ENCODE results near the gene PIGO. TPM values are rescaled to one million over a fixed set of nuclear protein-coding genes. Genes with fewer than 3 reads are reported as not detected.

The PIGO gene
- total and polyA plus RNA-seq, 2 experiments from 2014 or later: 22.1 to 41.4 TPM

DNA sequence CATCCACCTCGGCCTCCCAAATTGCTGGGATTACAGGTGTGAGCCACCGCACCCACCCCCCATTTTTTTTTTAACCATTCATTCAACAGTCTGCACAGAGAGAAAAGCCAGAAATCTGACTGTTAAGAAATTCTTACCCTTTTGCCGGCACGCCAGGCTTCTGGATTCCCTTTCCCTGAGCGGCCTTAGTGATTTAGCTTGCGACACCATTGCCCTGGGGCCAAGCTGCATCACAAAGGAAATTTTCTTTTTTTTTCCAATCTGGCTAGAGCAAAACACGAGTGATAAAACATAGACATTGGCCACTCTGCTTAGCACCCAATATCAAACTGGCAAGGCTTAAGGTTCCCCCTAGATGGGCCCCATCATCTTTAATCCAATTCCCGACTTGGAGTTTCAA is 40.5 kb upstream of the PIGO start:
- no peak overlapping the region for H3K4me2 ChIP-seq
- no peak overlapping the region for H2AFZ ChIP-seq
- WGBS (ENCODE audit: low lambda C conversion rate, missing lambda C conversion rate): 70% methylated on average over 8 of the region's 8 CpGs
- H3K27me3 ChIP-seq: no peaks in the 10 kb centered on the region
- no peaks in the 10 kb centered on the region for H3K36me3 ChIP-seq (replicated peaks; ENCODE audit: insufficient read depth, low read depth)
- no peak for DNase-seq (ENCODE audit: low spot score)
- no peaks in the 10 kb centered on the region for H3K9me3 ChIP-seq (ENCODE audit: low read depth)
- H3K9me2 ChIP-seq (replicated peaks; ENCODE audit: insufficient read depth): no peaks in the 10 kb centered on the region
- H3K4me1 ChIP-seq (ENCODE audit: insufficient read depth): no peaks in the 10 kb centered on the region
- H3K27ac ChIP-seq: no peak overlapping the region
- no peak for TF ChIP-seq EZH2phosphoT487 (IDR thresholded peaks at IDR 0.05; ENCODE audit: low read depth, severe bottlenecking, unreplicated experiment)
- no peak for TF ChIP-seq EZH2 (IDR thresholded peaks at IDR 0.05; ENCODE audit: borderline replicate concordance)
- TF ChIP-seq, protein P1, sequence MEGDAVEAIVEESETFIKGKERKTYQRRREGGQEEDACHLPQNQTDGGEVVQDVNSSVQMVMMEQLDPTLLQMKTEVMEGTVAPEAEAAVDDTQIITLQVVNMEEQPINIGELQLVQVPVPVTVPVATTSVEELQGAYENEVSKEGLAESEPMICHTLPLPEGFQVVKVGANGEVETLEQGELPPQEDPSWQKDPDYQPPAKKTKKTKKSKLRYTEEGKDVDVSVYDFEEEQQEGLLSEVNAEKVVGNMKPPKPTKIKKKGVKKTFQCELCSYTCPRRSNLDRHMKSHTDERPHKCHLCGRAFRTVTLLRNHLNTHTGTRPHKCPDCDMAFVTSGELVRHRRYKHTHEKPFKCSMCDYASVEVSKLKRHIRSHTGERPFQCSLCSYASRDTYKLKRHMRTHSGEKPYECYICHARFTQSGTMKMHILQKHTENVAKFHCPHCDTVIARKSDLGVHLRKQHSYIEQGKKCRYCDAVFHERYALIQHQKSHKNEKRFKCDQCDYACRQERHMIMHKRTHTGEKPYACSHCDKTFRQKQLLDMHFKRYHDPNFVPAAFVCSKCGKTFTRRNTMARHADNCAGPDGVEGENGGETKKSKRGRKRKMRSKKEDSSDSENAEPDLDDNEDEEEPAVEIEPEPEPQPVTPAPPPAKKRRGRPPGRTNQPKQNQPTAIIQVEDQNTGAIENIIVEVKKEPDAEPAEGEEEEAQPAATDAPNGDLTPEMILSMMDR (IDR thresholded peaks at IDR 0.05; ENCODE audit: poor library complexity): no peak
- H3K79me2 ChIP-seq: no peaks in the 10 kb centered on the region
- H4K20me1 ChIP-seq (ENCODE audit: insufficient read depth, poor library complexity, severe bottlenecking): no peaks in the 10 kb centered on the region
- no peak overlapping the region for H3K4me3 ChIP-seq

- H3K9me2 ChIP-seq (replicated peaks; ENCODE audit: insufficient read depth): no peaks in the 10 kb centered on the region
- TF ChIP-seq EZH2 (IDR thresholded peaks at IDR 0.05; ENCODE audit: borderline replicate concordance): no peak
- TF ChIP-seq EZH2phosphoT487 (IDR thresholded peaks at IDR 0.05; ENCODE audit: low read depth, severe bottlenecking, unreplicated experiment): no peak
- TF ChIP-seq, protein P1 (IDR thresholded peaks at IDR 0.05; ENCODE audit: poor library complexity): no peak
- H3K4me2 ChIP-seq: no peak overlapping the region
- no peak overlapping the region for H3K4me3 ChIP-seq
- no peaks in the 10 kb centered on the region for H4K20me1 ChIP-seq (ENCODE audit: insufficient read depth, poor library complexity, severe bottlenecking)
- no peaks in the 10 kb centered on the region for H3K4me1 ChIP-seq (ENCODE audit: insufficient read depth)
- H3K36me3 ChIP-seq (replicated peaks; ENCODE audit: insufficient read depth, low read depth): no peaks in the 10 kb centered on the region
- no peak overlapping the region for H2AFZ ChIP-seq
- no peak overlapping the region for H3K27ac ChIP-seq
- 94% methylated on average over 7 of the region's 7 CpGs for whole genome bisulfite sequencing (ENCODE audit: low lambda C conversion rate, missing lambda C conversion rate)
- no peaks in the 10 kb centered on the region for H3K79me2 ChIP-seq
- H3K27me3 ChIP-seq: no peaks in the 10 kb centered on the region
- H3K9me3 ChIP-seq (ENCODE audit: low read depth): no peaks in the 10 kb centered on the region
- no peak for DNase-seq (ENCODE audit: low spot score)
Measured at GRCh38 chr9:35135988-35136387, 39.6 kb upstream of the PIGO start.

DNA sequence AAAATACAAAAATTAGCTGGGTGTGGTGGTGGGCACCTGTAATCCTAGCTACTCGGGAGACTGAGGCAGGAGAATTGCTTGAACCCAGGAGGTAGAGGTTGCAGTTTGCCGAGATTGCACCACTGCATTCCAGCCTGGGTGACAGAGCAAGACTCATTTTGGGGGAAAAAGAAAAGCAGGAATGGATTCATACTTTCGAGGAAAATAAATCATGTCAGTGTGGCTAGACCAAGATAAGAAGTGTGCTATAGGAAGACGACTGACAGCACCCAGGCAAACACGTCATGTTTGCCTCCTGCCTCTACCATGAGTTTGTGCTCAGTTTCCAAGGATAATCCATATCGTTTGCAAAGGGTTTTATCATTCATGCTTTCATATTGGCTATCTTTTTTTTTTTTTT is 38.5 kb upstream of the PIGO start:
- Histone ChIP-seq H3K4me3 (no peak overlapping the region), H3K27me3 (no peaks in the 10 kb centered on the region), H2AFZ (no peak overlapping the region), H3K4me2 (no peak overlapping the region), H3K4me1 (ENCODE audit: insufficient read depth) (no peaks in the 10 kb centered on the region), H3K9me2 (replicated peaks; ENCODE audit: insufficient read depth) (no peaks in the 10 kb centered on the region), H3K9me3 (ENCODE audit: low read depth) (no peaks in the 10 kb centered on the region), H3K36me3 (replicated peaks; ENCODE audit: insufficient read depth, low read depth) (no peaks in the 10 kb centered on the region), H3K79me2 (no peaks in the 10 kb centered on the region), H3K27ac (no peak overlapping the region), H4K20me1 (ENCODE audit: insufficient read depth, poor library complexity, severe bottlenecking) (no peaks in the 10 kb centered on the region)
- TF ChIP-seq, protein P1 (IDR thresholded peaks at IDR 0.05; ENCODE audit: poor library complexity): no peak
- TF ChIP-seq EZH2phosphoT487 (IDR thresholded peaks at IDR 0.05; ENCODE audit: low read depth, severe bottlenecking, unreplicated experiment) (no peak), EZH2 (IDR thresholded peaks at IDR 0.05; ENCODE audit: borderline replicate concordance) (no peak)
- whole genome bisulfite sequencing (ENCODE audit: low lambda C conversion rate, missing lambda C conversion rate): 83% methylated on average over 6 of the region's 6 CpGs
- no peak for DNase-seq (ENCODE audit: low spot score)
